ENCODE data around the gene ZFR. TPM values are rescaled to one million over a fixed set of nuclear protein-coding genes. Genes with fewer than 3 reads are reported as not detected.
A peak's percentile ranks its signal among the peaks of the same experiment; 100 is the strongest.
"Not testable (repeated sequence)": the region's sequence is repeated elsewhere in the genome, so short reads cannot be mapped to it uniquely, and the experiment has no call there.

ZFR gene
- total RNA-seq, 2 experiments from 2014 or later = 58.1 to 61.1 TPM

GRCh38 chr5:32400401-32400800 lies 44.1 kb downstream of the ZFR start:
- Mint-ChIP-seq H3K9me3 (no peaks in the 10 kb centered on the region), H3K27me3 (no peaks in the 10 kb centered on the region), H3K36me3 (peaks cover 46% of the 10 kb centered on the region), H3K4me3 (no peak overlapping the region), H3K27ac (no peak overlapping the region), H3K4me1 (ENCODE audit: low read depth) (no peaks in the 10 kb centered on the region)
- intact Hi-C loops (cut with micrococcal nuclease) = no loop called here
- ChIA-PET POLR2A (no interaction called here), CTCF (no interaction called here)
- no peak for DNase-seq

GRCh38 chr5:32398754-32399153 lies 45.8 kb downstream of the ZFR start:
- H3K9me3 Mint-ChIP-seq; DNase-seq; H3K4me1 Mint-ChIP-seq (ENCODE audit: low read depth); intact Hi-C loops (cut with micrococcal nuclease); H3K27me3 Mint-ChIP-seq; H3K27ac Mint-ChIP-seq; POLR2A ChIA-PET; H3K4me3 Mint-ChIP-seq: not testable (repeated sequence)
- CTCF ChIA-PET = interaction anchor here (1.1 to 1.4 kb wide), 4 partner anchors 11 to 191 kb away, joined by 3 to 9 read pairs (median 3); no protein-coding TSS in a partner anchor
- peaks cover 48% of the 10 kb centered on the region for H3K36me3 Mint-ChIP-seq

- Mint-ChIP-seq H3K4me1 (ENCODE audit: low read depth) (peaks cover 3% of the 10 kb centered on the region), H3K9me3 (no peaks in the 10 kb centered on the region), H3K27ac (no peak overlapping the region), H3K36me3 (peaks cover 38% of the 10 kb centered on the region), H3K4me3 (no peak overlapping the region), H3K27me3 (no peaks in the 10 kb centered on the region)
- CTCF ChIA-PET = no interaction called here
- POLR2A ChIA-PET = no interaction called here
- DNase-seq = no peak
- intact Hi-C loops (cut with micrococcal nuclease) = no loop called here
Observed at GRCh38 chr5:32394981-32395380, 49.6 kb downstream of the ZFR start.

GRCh38 chr5:32392039-32392438 lies 52.5 kb downstream of the ZFR start:
- no peaks in the 10 kb centered on the region for H3K9me3 Mint-ChIP-seq
- POLR2A ChIA-PET = no interaction called here
- H3K4me3 Mint-ChIP-seq = no peak overlapping the region
- intact Hi-C loops (cut with micrococcal nuclease) = no loop called here
- CTCF ChIA-PET = interaction anchor here (0.6 kb wide), 2 partner anchors 18 to 1402 kb away, joined by 3 read pairs; no protein-coding TSS in a partner anchor
- H3K27me3 Mint-ChIP-seq = no peaks in the 10 kb centered on the region
- no peak overlapping the region for H3K27ac Mint-ChIP-seq
- peaks cover 39% of the 10 kb centered on the region for H3K36me3 Mint-ChIP-seq
- no peak for DNase-seq
- peaks cover 17% of the 10 kb centered on the region for H3K4me1 Mint-ChIP-seq (ENCODE audit: low read depth)

GRCh38 chr5:32390819-32391591 lies 53.5 kb downstream of the ZFR start:
- Mint-ChIP-seq H3K9me3 (no peaks in the 10 kb centered on the region), H3K27ac (no peak overlapping the region), H3K4me3 (no peak overlapping the region), H3K4me1 (ENCODE audit: low read depth) (peaks cover 17% of the 10 kb centered on the region), H3K36me3 (peaks cover 39% of the 10 kb centered on the region), H3K27me3 (no peaks in the 10 kb centered on the region)
- intact Hi-C loops (cut with micrococcal nuclease) = no loop called here
- ChIA-PET CTCF (no interaction called here), POLR2A (no interaction called here)
- no peak for DNase-seq

GRCh38 chr5:32388432-32389129 lies 56.0 kb downstream of the ZFR start:
- DNase-seq = no peak
- intact Hi-C loops (cut with micrococcal nuclease) = loop anchor here (1.0 to 5.0 kb wide), 2 partner anchors 55 to 209 kb away; no protein-coding TSS in a partner anchor
- Mint-ChIP-seq H3K9me3 (no peaks in the 10 kb centered on the region), H3K27ac (peak overlapping the region; percentile 87), H3K4me1 (ENCODE audit: low read depth) (peaks cover 17% of the 10 kb centered on the region), H3K36me3 (peaks cover 50% of the 10 kb centered on the region), H3K27me3 (no peaks in the 10 kb centered on the region), H3K4me3 (no peak overlapping the region)
- POLR2A ChIA-PET = interaction anchor here (2.0 kb wide), 1 partner anchor 56 kb away, joined by 5 read pairs; the partner anchor contains the start of gene ZFR
- CTCF ChIA-PET = interaction anchor here (0.6 to 1.5 kb wide), 9 partner anchors 9 to 224 kb away, joined by 3 to 7 read pairs (median 3); no protein-coding TSS in a partner anchor

- H3K27me3 Mint-ChIP-seq = no peaks in the 10 kb centered on the region
- H3K27ac Mint-ChIP-seq = peak overlapping the region; percentile 81
Observed at GRCh38 chr5:32387841-32388240, 56.7 kb downstream of the ZFR start.

GRCh38 chr5:32387211-32387610 lies 57.3 kb downstream of the ZFR start:
- intact Hi-C loops (cut with micrococcal nuclease) = loop anchor here (5.0 kb wide), 1 partner anchor 210 kb away; no protein-coding TSS in a partner anchor
- H3K9me3 Mint-ChIP-seq = no peaks in the 10 kb centered on the region
- DNase-seq = no peak
- H3K4me1 Mint-ChIP-seq (ENCODE audit: low read depth) = peaks cover 17% of the 10 kb centered on the region
- CTCF ChIA-PET = interaction anchor here (1.0 to 1.7 kb wide), 6 partner anchors 22 to 206 kb away, joined by 3 to 7 read pairs (median 4); no protein-coding TSS in a partner anchor
- no peak overlapping the region for H3K4me3 Mint-ChIP-seq
- peaks cover 56% of the 10 kb centered on the region for H3K36me3 Mint-ChIP-seq
- POLR2A ChIA-PET = interaction anchor here (2.0 kb wide), 1 partner anchor 58 kb away, joined by 5 read pairs; the partner anchor contains the start of gene ZFR
- H3K27ac Mint-ChIP-seq = no peak overlapping the region
- no peaks in the 10 kb centered on the region for H3K27me3 Mint-ChIP-seq

More at GRCh38 chr5:32387841-32388240, 56.7 kb downstream of the ZFR start:
- Mint-ChIP-seq H3K9me3 (no peaks in the 10 kb centered on the region), H3K4me3 (no peak overlapping the region), H3K36me3 (peaks cover 55% of the 10 kb centered on the region), H3K4me1 (ENCODE audit: low read depth) (peaks cover 17% of the 10 kb centered on the region)
- POLR2A ChIA-PET = interaction anchor here (2.0 kb wide), 1 partner anchor 57 kb away, joined by 5 read pairs; the partner anchor contains the start of gene ZFR
- no peak for DNase-seq
- intact Hi-C loops (cut with micrococcal nuclease) = loop anchor here (1.0 to 5.0 kb wide), 2 partner anchors 55 to 209 kb away; no protein-coding TSS in a partner anchor
- CTCF ChIA-PET = interaction anchor here (1.0 to 1.5 kb wide), 6 partner anchors 9 to 206 kb away, joined by 3 to 7 read pairs (median 3); no protein-coding TSS in a partner anchor

- no peaks in the 10 kb centered on the region for H3K27me3 Mint-ChIP-seq
- CTCF ChIA-PET = interaction anchor here (1.8 kb wide), 1 partner anchor 206 kb away, joined by 4 read pairs; no protein-coding TSS in a partner anchor
- intact Hi-C loops (cut with micrococcal nuclease) = loop anchor here (5.0 kb wide), 1 partner anchor 213 kb away; no protein-coding TSS in a partner anchor
- peaks cover 14% of the 10 kb centered on the region for H3K4me1 Mint-ChIP-seq (ENCODE audit: low read depth)
- DNase-seq = no peak
- peaks cover 45% of the 10 kb centered on the region for H3K36me3 Mint-ChIP-seq
- POLR2A ChIA-PET = no interaction called here
- no peak overlapping the region for H3K4me3 Mint-ChIP-seq
- no peak overlapping the region for H3K27ac Mint-ChIP-seq
- no peaks in the 10 kb centered on the region for H3K9me3 Mint-ChIP-seq
Observed at GRCh38 chr5:32384621-32385020, 59.9 kb downstream of the ZFR start.

GRCh38 chr5:32383586-32383985 lies 61.0 kb downstream of the ZFR start:
- H3K36me3 Mint-ChIP-seq = peaks cover 43% of the 10 kb centered on the region
- ChIA-PET POLR2A (interaction anchor here (0.5 to 0.6 kb wide), 2 partner anchors 16 to 27 kb away, joined by 3 read pairs; no protein-coding TSS in a partner anchor), CTCF (interaction anchor here (1.8 to 2.5 kb wide), 3 partner anchors 54 to 207 kb away, joined by 4 to 11 read pairs (median 7); no protein-coding TSS in a partner anchor)
- peaks cover 4% of the 10 kb centered on the region for H3K4me1 Mint-ChIP-seq (ENCODE audit: low read depth)
- H3K4me3 Mint-ChIP-seq = no peak overlapping the region
- H3K9me3 Mint-ChIP-seq = no peaks in the 10 kb centered on the region
- DNase-seq = no peak
- no peaks in the 10 kb centered on the region for H3K27me3 Mint-ChIP-seq
- intact Hi-C loops (cut with micrococcal nuclease) = no loop called here
- H3K27ac Mint-ChIP-seq = no peak overlapping the region

- Mint-ChIP-seq H3K27me3 (no peaks in the 10 kb centered on the region), H3K36me3 (peaks cover 40% of the 10 kb centered on the region), H3K27ac (no peak overlapping the region), H3K4me3 (no peak overlapping the region), H3K4me1 (ENCODE audit: low read depth) (peaks cover under 1% of the 10 kb centered on the region), H3K9me3 (no peaks in the 10 kb centered on the region)
- no peak for DNase-seq
- CTCF ChIA-PET = interaction anchor here (1.8 to 2.5 kb wide), 3 partner anchors 54 to 207 kb away, joined by 4 to 11 read pairs (median 7); no protein-coding TSS in a partner anchor
- POLR2A ChIA-PET = interaction anchor here (0.5 to 0.6 kb wide), 2 partner anchors 17 to 27 kb away, joined by 3 read pairs; no protein-coding TSS in a partner anchor
- intact Hi-C loops (cut with micrococcal nuclease) = no loop called here
Observed at GRCh38 chr5:32383065-32383464, 61.5 kb downstream of the ZFR start.

Data from activated CD4-positive, alpha-beta memory T cell treated with anti-CD3 and anti-CD28 coated beads for 36 hours (primary cell).